Measurements from ENCODE around the gene PKD1. TPM values are rescaled to one million over a fixed set of nuclear protein-coding genes. Genes with fewer than 3 reads are reported as not detected.
A peak's percentile ranks its signal among the peaks of the same experiment; 100 is the strongest.

Gene PKD1
- total and polyA plus RNA-seq, 2 of the 13 experiments (the other 11 are each of a cell fraction or from before 2014, with no cell fraction given): 22.1 to 23.0 TPM

DNA sequence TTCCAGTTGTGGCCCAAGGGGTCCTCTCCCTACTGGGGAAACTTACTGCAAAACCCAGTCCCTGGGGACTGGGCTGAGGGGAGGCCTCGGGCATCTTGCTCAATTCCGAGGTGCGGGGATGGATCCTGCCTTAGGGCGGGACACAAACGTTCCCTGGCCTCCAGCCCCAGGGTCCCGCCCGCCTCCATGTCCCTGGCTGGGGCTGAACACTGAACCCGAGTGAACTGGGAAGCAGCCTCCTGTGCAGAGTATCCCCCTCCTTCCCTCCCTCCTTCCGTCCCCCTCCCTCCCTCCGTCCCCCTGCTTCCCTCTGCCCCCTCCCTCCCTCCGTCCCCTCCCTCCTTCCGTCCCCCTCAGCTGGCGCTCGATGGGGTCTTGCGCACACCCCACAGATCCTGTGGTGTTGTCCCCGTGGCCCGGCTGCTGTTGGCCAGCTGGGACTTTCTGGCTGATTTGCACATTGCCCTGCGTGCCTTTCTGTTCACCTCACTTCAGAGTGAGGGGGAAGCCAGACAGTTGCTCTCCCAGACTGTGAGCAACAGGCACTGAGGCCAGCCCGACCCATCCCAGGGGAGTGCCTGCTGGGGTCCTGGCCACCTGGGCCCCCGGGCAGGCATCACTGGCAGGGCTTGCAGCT is 25.3 kb upstream of the PKD1 start (continued):
- TF ChIP-seq TBL1XR1 (IDR thresholded peaks at IDR 0.05; ENCODE audit: borderline replicate concordance, low read length, partially characterized antibody) (no peak), ZNF12 (CRISPR knock-in tag; IDR thresholded peaks at IDR 0.05) (no peak), ZNF460 (CRISPR knock-in tag; IDR thresholded peaks at IDR 0.05; ENCODE audit: borderline replicate concordance) (no peak), TEAD2 (CRISPR knock-in tag; IDR thresholded peaks at IDR 0.05) (no peak), HIVEP1 (CRISPR knock-in tag; IDR thresholded peaks at IDR 0.05) (no peak)
- TF ChIP-seq, protein P1, sequence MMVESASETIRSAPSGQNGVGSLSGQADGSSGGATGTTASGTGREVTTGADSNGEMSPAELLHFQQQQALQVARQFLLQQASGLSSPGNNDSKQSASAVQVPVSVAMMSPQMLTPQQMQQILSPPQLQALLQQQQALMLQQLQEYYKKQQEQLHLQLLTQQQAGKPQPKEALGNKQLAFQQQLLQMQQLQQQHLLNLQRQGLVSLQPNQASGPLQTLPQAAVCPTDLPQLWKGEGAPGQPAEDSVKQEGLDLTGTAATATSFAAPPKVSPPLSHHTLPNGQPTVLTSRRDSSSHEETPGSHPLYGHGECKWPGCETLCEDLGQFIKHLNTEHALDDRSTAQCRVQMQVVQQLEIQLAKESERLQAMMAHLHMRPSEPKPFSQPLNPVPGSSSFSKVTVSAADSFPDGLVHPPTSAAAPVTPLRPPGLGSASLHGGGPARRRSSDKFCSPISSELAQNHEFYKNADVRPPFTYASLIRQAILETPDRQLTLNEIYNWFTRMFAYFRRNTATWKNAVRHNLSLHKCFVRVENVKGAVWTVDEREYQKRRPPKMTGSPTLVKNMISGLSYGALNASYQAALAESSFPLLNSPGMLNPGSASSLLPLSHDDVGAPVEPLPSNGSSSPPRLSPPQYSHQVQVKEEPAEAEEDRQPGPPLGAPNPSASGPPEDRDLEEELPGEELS (CRISPR knock-in tag; IDR thresholded peaks at IDR 0.05): no peak

DNA sequence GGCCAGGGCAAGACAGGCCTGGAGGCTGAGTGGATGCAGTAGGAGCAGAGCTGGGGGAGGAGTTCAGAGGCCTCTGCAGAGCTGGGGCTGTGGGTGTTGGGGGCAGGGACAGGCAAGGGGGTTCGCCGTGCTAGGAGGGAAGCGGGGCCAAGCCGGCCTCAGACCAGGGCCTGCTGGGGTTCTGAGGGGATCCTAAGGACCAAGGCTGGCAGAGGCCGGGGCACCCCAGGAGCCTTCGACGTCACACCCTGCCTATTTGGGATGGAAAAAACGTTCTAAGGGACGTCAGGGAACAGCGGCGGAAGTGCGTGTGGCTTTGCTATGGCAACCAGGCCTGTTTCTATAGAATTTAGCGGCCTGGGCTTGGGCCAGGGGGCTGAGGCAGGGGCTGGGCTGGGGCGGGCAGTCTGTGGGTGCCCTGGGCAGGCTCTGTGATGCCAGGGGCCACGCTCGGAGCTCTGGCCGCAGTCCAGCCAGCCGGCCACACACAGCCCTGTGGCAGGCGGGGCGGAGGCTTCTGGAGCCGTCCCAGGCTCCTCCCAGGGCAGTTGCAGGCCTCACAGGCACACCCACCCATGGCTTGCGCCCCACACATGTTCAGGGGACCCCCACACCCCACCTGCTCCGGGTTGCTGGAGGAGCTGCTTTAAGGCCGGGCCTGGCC is 23.6 kb upstream of the PKD1 start:
- Histone ChIP-seq H3K36me3 (replicated peaks in 1 of 2; ENCODE audit: control insufficient read depth in 1 of 2, insufficient read depth in 2 of 2, low read length in 2 of 2) (no peaks in the 10 kb centered on the region; a peak in 2 of 5 replicates), H3K9me3 (ENCODE audit: low read length) (no peaks in the 10 kb centered on the region), H3K27me3 (ENCODE audit: control insufficient read depth in 1 of 2, insufficient read depth in 2 of 2, low read length in 2 of 2) (no peaks in the 10 kb centered on the region; a peak in 1 of 5 replicates), H3K79me2 (ENCODE audit: insufficient read depth, low read length) (peaks cover 68% of the 10 kb centered on the region), H3K9ac (ENCODE audit: insufficient read depth, low read depth, low read length) (no peak overlapping the region), H3K4me2 (ENCODE audit: low read depth, low read length) (0 out of 2 replicates have a peak overlapping the region, but pooled peaks have one; percentile 95), H4K20me1 (ENCODE audit: insufficient read depth, low read length) (peaks cover 45% of the 10 kb centered on the region), H3K27ac (ENCODE audit: extremely low read length, insufficient read depth, low read length) (no peak overlapping the region), H3K4me3 (replicated peaks in 1 of 3; ENCODE audit: insufficient read depth in 1 of 3, low read depth in 2 of 3, low read length in 3 of 3) (no peak overlapping the region), H3K4me1 (ENCODE audit: insufficient read depth, low read length) (peaks cover 76% of the 10 kb centered on the region), H2AFZ (ENCODE audit: low read length) (no peak overlapping the region)
- no peak for ATAC-seq
- FAIRE-seq: no peak
- ChIA-PET CTCF (ENCODE audit: low intra/inter-chr PET ratio, low total read pairs) (no interaction called here), POLR2A (no interaction called here)
- no TSS peak for BruUV-seq (replicated peaks)
- 94% methylated on average over 12 of the region's 24 CpGs for WGBS (ENCODE audit: low lambda C conversion rate)
- in situ Hi-C loops (cut with HindIII; ENCODE audit: extremely low pct_ligation_motif_present, low pct_unique_long_range_greater_than_20kb): no loop called here
- intact Hi-C loops (cut with micrococcal nuclease; ENCODE audit: unreplicated experiment): no loop called here
- DNase-seq (ENCODE audit: low spot score): no peak
- 0 out of 2 replicates have a peak, but pooled peaks have one; percentile 30 for TF ChIP-seq RBFOX2 (IDR thresholded peaks at IDR 0.05; ENCODE audit: low read depth, low read length)
- TF ChIP-seq TP53 (CRISPR knock-in tag; conservative IDR thresholded peaks at IDR 0.05): no peak
